HUDEP-2 (cell line): ENCODE results near the gene PRDM15.

ENCODE experiments used
- DNase-seq, 76 experiments: peaks; one replicate each; lab custom pipeline; 2025; ENCODE audit not compliant: unreplicated experiment in 76 of 76; lab: John Stamatoyannopoulos, UW

PRDM15 gene

DNA sequence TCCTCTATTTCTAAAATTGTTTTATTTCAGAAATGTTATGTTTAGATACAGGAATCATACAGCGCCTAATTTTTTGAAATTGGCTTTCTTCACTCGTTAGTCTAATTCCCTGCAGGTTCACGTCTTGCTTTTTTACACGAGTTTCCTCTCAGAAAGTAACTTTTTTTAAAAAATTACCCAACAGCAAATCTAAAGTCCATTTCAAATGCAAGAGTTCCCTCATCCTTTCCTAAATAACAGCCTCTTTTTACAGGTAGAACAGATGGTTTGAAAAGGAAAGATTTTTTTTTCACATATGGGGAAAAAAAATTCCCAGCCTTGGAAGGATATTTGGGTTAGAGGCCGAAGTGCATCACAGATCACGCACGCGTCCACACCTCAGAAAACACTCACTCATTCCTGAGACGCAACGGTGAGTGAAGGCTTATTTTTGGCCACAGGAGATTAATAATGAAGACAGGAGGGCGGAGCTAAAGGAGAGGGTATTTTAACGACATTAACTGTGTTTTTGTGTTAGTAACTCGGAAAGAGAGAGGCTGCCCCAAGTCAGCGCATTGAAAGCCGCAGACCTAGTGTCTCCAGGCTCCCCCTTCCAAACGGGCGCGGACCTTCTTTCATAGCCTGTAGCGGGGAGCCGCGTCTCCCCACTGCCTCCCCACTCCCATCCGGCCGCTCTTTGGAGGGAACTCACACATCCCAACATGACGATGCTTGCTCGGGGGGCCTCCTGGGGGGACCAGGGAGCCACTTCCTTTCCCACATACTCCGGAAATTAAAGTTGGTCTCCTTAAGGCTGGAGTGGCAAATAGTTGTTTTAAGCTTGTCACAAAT lies 111.3 kb downstream of the PRDM15 start:
- DNase-seq = no peak

DNA sequence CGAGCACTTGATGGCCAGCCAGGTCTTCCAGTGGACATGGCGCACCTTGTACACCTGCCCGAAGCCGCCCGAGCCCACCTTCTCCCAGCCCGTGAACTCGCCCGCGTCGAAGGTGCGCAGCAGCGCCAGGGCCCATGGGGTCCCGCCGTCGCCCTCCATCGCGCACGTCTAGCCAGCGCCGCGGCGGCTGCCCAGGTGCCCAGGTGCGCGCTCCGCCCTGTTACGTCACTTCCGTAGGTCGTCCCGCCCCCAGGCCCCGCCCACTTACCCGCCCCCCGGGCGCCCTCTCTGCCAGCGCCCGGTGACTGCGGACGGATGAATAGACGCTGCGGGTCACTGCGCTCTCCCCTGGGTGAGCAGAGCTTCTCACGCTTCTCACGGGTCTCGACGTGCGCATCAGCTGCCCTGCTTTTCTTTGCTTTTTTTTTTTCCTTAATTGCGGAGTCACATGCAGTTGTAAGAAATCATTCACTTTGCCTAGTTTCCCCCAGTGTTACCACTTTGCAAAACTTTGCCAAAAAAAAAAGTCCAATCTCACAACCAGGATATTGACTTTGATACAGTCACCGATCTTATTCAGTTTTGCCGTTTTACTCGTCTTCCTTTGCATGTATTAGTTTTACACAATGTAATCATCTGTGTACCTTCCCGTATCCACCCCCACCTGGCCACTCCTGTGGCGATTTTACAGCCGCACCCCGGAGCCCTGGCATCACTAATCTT lies 112.1 kb downstream of the PRDM15 start, which contains the start of gene RIPK4:
TSS of gene RIPK4 (minus strand) at position 170 of the 723 bp plus-strand sequence. CDS start at position 159, 11 bp downstream.
- DNase-seq = peak in 18 of 76 experiments; percentile 6 to 60 (median 19)

DNA sequence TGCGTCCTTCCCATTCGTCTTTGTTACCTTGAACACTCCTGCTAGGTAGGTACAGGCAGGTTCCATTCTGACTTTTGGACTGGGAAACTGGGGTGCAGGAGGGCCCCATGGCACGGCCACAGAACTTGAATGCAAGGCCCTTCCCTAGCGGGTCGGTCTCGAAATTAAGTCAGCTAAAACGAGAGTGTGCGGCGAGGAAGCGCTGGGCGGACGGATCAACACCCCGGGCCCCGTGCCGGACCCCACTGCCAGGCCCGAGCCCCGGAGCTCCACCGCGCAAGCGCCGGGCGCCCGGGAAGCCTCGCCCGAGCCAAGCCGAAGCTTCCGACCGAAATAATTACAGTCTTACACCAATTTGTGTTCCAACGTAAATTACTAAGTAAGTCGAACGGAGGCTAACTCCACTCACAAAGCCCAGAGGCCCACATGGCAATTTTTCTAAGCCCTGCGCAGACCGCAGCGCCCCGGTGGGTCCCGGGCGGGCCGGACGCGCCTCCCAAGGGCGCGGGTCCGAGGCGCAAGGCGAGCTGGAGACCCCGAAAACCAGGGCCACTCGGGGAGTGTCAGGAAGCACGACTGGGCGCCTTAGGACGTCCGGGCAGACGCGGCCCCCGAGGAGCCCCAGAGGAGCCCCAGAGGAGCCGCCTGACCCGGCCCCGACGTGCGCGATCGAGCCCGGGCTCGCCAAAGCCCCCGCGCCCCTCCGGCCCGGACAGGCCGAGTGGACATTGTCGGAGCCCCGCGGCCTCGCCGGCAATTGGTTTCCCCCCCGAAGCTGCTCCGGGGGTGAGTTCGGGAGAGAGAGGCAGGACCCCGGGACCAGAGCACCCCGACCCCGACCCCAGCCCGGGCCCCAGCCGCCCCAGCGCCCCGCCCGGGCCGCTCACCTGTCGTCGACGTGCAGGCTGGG lies 112.9 kb downstream of the PRDM15 start:
- DNase-seq = no peak

DNA sequence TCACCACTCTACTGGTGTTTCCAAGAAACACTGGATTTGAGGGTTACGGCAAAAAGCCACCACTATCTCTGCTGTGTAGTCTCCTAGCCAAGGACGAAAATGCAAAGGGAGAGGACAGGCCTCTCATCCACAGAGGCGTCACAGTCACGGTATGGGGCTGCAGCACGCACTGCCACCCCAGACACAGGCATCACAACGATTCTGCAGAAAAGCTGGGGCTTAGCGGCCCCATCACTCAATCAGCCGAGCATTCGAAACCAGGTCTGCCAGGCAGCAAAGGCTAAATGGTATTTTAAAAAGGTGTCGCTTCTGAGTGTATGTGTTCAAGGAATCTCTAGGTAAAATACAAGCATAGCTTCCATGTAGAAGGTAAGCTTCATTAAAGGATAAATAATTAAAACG lies 113.7 kb downstream of the PRDM15 start:
- DNase-seq = no peak

DNA sequence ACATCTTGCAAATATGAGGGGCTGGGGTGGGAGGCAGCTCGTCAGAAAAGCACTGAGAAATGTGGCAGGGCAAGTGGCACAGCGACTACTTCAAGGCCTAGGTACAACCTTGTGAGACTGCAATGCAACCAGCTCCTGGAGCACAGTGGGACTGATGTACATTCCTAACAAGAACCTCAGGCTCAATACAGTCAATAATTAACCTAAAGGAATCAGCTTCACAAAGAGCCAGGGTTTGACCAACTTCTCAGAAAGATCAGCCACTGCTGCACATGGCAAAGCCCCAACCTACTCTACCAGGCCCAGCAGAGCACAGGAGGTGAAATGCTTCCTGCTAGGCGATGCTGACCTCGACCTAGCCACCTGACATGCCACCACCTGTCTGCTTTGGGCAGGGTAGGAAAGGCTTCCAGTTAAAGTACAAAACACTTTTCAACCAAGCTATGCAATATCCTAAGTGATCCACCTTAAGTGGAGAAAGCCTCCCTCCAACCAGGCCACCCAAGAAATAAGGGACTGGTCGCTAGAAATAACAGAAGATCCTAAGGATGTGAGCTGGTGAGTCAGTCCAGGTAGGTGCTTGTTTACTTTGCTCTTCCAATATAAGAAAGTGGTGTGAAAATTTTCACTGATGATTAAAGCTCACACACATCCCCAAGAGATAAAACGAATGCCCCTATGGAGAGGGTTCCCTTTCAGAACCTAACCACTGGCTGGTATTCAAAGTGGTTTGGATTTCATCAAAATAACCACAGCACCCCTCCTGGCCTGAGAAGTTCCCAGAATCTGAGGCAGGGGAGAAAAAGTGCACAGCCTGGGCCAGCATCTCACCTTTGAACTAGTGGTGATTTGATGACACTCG lies 114.4 kb downstream of the PRDM15 start:
- no peak for DNase-seq

DNA sequence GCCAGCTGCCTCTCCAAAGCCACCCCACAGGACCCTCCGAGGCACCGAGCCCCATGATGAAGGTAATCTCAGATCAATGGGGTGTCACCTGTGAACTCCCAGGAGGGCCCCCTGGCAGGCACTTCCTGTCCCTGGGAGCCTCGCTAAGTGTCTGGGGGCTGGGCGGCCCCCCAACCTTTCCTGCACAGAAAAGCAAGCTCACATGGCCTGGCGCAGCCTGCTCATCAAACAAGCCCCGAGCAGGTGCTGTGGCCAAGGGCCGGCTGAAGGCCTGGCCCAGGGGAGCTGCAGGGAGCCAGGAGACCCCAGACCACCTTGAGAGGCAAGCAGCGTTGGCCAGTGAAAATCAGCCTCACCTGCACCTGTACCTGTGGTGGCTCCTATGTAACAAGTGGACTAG lies 115.1 kb downstream of the PRDM15 start:
- no peak for DNase-seq

DNA sequence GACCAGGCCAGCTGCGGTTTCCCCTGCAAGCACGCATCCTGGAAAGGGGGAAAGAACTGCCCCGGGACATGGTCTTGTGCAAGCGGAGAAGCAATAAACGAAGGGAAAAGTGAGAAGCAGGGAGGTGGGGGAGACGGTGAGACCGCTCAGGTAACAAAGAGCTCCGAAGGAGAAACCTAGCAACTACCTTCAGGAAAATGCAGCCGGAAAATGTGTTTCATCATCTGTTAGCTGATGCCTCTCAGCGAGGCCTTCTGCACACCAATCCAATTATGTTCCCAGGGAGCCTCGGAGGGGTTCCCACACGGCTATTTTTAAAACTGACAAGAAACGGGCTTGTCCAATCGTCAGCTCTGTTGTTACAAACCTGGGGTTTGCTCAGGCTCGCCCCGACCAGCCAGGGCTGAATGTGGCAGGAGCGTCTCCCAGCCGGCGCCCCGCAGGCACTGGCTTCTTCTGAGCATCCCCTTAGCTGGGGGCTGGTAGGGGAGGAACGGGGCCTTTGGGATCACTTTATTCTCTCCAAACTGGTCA lies 115.7 kb downstream of the PRDM15 start:
- no peak for DNase-seq

DNA sequence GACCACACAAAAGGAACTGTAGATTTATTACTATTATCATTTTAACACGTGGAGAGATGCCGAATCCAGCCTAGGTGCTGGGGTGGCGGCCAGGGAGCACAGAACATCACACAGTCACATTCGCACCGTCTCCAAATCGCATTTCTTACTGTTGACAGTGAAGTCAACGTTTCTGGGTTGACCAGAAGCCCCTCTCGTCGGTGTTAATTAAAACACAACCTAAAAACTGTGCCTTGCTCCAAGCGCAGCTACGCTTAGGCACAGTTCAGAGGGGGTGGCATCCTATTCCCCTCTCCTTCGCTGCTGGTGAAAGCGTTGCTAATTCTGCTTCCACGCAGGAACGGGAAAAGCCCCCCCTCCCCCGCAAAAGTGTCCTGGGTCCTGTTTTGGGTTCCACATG lies 116.4 kb downstream of the PRDM15 start:
- DNase-seq = no peak

DNA sequence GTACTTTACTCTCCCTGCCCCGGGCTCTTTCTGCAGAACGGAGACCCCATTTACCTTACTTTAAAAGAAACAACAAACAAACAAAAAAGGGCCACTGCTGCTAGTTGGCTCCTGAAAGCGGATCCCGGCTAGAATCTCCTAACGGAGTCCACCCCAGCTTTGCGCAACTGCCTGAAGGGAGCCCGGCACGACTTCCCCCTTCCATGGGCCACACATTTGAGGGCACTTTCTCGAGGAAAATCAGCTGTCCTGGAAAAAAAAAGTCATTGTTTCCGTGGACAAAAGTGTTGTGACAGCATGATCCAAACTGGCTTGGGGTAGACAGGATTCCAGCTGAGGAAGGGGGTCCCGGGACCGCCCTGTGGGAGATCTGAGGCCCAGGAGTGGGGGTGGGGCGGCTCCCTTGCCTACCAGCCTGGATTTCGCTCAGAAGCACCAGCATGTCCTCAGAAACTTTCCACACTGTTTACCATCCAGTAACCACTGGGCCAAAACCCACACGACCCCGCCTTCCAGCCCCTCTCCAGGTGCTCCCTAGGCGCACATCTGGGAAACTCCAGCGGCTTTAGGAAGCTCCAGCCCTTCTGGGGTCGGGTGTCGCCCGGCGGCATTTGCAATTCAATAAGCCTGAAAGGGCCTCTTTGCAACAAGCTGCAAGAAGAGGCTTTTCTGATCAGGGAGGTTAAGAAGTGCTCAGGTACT lies 117.1 kb downstream of the PRDM15 start:
- no peak for DNase-seq

DNA sequence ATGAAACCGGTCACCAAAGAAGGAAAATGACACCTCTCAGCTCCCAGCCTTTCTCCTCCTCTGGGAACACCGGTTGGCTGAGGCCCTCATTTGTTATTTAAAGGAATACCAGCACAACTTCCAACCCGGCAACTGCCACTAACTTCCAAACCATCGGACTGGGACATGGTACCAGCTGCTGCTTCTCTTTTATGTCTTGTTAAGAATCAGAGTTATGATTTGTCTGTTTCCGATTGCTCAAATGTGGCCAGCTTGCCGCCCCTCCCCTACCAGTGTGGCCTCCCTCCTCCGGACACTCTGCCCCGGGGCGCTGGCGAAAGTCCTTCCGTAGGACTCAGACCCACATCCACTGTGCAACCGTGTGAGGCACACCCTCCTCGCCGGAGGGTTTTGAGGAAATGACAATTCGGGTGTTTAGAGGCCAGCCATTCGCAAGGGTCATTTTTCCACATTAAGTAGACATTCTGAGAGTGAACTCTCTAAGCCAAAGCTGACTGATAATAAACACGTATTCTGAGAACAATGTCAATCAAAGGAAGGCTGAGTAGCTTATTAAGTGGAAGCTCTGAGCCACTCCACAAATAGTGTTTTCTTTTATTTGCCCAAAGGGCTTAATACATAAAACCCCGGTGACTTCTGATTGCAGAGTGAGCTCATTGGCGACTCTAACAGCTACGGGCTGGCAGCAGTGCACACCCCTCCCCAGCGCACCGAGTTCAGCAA lies 117.8 kb downstream of the PRDM15 start:
- DNase-seq = no peak

DNA sequence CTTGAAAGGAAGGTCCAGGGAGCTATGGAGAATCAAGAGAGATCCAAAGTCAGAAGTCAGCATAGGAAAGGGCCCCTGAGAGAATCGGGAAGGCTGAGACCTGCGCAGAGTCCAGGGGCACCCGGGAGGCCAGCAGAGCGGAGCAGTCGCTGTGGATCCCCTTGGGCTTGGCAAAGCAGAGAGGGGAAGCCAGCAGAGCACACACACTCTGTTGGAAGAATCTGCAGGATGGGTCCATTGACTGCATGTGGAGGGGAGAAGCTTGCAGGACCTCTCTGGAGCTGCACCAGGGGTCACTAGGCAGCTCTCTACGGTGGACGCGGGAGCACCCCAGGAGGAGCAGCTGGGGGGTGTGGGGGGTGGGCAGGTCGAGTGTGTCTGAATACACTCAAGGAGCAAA lies 118.7 kb downstream of the PRDM15 start:
- no peak for DNase-seq

DNA sequence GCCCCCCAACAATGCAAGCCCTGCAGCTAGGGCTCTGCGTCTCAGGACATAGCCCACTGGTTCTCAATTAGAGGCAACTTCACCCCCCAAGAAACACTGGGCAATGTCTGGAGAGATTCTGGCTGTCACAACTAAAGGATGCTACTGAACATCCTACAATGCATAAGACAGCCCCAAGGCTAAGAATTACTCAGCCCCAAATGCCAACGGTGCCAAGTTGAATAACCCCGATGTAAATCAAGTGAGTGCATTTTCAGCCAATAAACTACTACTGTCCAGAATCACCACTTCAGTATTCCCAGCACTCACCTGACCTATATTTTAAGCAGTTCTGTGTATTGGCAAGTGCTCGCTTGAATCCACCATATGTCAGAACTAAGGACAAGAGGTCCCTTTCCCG lies 119.2 kb downstream of the PRDM15 start:
- DNase-seq = no peak

DNA sequence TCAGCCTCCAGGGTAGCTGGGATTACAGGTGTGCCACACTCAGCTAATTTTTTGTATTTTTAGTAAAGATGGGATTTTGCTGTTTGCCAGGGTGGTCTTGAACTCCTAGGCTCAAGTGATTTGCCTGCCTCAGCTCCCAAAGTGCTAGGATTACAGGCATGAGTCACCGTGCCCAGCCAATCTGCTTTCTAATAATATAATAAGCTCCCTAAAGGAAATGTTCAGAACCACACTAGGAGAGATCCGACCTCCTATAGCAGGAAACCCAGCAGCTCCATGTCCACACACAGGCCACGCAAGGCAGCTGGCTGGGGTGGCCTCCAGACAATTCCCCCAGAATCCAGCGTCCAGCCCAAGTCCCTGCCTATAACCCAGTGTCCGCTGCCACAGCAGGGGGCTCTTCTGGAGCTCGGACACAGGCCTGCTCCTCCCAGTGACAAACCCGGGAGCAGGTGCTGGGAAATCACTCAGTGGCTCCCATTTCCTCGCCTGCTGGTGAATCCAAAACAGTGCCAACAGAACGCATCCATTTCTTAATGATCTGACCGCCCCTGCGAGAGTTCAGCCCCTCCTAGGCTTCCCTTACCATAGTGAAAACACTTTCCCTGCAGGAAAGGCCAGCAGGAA lies 119.8 kb downstream of the PRDM15 start:
- no peak for DNase-seq

DNA sequence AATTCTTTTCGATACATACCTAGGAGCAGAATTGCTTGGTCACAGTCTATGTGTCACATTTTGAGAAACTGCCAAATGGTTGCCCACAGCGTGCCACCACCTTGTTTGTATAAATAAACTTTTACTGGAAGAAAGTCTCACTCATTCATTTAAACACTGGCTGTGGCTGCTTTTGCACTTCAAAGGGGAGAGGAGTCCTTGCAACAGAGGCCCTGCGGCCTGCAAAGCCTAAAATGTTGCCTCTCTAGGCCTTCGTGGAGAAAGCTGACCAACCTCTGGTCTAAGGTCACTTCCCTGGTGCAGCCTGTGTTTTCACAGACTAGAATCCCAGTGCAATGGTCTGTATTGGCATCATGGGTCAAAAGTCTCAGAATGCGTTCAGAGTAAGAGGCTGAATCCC lies 120.6 kb downstream of the PRDM15 start:
- DNase-seq = no peak

DNA sequence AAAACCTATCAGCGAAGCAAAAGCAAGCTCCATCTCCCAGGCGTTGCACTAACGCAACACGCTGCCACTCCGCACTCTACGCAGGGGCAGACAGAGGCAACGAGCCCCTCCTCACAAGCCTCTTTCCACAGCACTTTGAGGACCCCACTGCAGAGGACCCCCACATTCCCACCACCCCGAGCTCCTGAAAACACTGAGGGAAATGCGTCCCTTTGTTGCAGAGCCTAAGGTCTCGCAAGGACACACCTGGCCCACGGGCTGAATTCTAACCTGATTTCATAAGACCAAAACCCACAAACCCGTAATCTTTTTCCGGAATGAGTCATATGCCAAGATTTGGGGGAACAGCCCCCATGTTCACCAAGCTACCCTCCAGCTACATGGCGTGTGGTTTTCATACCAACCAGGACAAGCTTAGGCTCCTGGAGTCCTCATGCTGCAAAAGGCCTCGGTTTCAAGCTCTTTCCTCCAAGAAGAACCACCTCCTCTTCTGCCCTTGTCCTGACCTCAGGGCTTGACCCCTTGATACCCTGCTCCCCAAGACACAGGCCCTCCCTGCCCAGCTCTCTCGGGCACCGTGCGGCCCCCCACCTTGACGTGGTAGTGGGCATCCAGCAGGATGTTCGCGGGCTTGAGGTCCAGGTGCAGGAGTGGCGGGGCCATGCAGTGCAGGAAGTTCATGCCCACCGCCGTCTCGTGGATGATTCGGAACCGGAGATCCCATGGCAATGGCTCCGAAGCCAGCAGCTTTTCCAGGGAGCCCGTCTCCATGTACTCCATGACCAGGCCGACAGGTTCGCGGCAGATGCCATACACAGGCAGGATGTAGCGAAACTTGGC lies 123.0 kb downstream of the PRDM15 start:
- DNase-seq = no peak

DNA sequence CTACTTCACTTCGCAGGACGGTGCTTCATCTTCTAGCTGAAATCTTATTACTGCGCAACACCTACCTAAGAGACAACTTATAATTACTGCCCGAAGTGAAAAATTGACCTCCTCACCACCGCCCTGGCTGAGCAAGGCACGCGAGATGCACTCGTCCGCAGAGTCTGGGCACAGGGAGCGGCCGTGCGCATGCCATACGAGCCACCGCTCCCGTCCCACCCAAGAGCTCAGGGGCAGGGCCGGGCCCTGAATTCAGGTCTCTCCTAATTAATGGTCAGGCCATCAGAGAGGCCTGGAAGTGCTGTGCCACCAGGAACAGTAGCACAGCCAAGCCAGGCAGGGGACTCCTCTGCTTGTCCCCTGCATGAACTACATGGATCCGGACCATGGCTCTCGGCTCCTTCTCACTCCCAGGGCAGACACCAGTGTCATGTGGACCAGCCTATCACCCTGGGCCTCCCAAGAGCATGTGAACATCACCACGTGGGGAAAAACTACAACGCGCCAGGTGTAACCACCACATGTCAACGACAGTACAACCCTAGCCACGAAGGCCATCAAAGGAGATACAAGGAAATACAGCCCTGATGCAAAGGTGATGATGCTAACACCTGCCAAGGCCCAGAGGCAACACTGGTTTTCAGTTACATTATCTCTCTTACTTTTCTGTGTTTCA lies 123.7 kb downstream of the PRDM15 start:
- no peak for DNase-seq

DNA sequence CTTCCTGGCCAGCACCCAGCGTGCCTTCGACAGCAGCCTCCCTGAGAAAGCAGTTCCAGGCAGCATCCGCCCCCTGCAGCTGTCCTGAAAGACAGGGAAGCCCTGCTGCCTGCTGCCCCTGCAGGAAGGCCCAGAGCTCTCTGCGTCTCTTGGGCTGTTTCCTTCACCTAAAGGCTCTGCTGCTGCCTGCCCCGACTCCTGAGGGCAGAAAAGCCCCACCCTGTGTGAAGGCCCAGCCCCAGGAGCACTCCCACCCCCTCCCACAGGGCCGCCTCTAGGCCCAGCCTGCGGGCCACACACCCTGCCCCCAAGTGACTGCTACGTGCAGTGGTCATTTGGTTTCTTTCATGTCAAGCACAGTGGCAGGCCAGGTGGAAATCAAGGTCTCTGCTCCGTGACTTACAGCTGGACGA lies 124.7 kb downstream of the PRDM15 start:
- no peak for DNase-seq
